Nephron progenitor cell (in vitro differentiated cells): ENCODE data around the gene MIXL1.
"Not testable (repeated sequence)": the region's sequence is repeated elsewhere in the genome, so short reads cannot be mapped to it uniquely, and the experiment has no call there.

Experiments used
- DNase-seq: peaks from one replicate; pipeline ENCODE4 v3.0.0; 2021
- H3K27ac Mint-ChIP-seq: 2 replicates; pipeline ENCODE4 v1.8.0; 2021; ENCODE audit warnings: mild to moderate bottlenecking, moderate library complexity, mixed read lengths
- H3K27me3 Mint-ChIP-seq: 2 replicates; pipeline ENCODE4 v1.8.0; 2021; ENCODE audit warnings: mild to moderate bottlenecking, low read depth, mixed read lengths; ENCODE audit not compliant: poor library complexity
- H3K36me3 Mint-ChIP-seq: 2 replicates; pipeline ENCODE4 v1.8.0; 2021; ENCODE audit warnings: low read depth, mixed read lengths
- H3K4me1 Mint-ChIP-seq: 2 replicates; pipeline ENCODE4 v1.8.0; 2021; ENCODE audit warnings: mixed read lengths
- H3K4me3 Mint-ChIP-seq: 2 replicates; pipeline ENCODE4 v1.8.0; 2021; ENCODE audit warnings: mild to moderate bottlenecking, moderate library complexity, mixed read lengths
- H3K9me3 Mint-ChIP-seq: 2 replicates; pipeline ENCODE4 v1.8.0; 2021; ENCODE audit warnings: mild to moderate bottlenecking, moderate library complexity, mixed read lengths
- TF ChIP-seq, protein P1 (sequence below): fragments of 200-600 bp; sonication (generic); IDR thresholded peaks from 2 replicates; pipeline ENCODE4 v1.5.0; 2021; ENCODE audit warnings: antibody characterized with exemption

MIXL1 gene

DNA sequence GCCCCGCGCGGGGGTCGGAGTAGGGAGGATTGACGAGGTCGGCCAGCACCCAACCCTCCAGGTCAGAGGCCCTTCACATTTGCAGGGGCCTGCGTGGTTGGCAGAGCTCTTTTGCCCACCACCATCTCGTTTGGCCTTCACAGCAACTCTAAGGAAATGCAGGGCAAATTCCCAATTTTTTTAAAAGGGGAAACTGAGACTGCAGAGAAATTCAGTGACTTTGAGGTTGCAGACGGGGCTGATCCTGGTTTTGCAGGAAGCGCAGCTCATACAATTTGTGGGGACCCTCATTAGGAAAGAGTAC lies 36.5 kb upstream of the MIXL1 start:
- Mint-ChIP-seq H3K4me1 (peaks cover 34% of the 10 kb centered on the region), H3K4me3 (peak overlapping the region; percentile 89), H3K27ac (peak overlapping the region; percentile 98), H3K27me3 (peaks cover 7% of the 10 kb centered on the region), H3K36me3 (peaks cover 14% of the 10 kb centered on the region), H3K9me3 (no peaks in the 10 kb centered on the region)
- TF ChIP-seq, protein P1, sequence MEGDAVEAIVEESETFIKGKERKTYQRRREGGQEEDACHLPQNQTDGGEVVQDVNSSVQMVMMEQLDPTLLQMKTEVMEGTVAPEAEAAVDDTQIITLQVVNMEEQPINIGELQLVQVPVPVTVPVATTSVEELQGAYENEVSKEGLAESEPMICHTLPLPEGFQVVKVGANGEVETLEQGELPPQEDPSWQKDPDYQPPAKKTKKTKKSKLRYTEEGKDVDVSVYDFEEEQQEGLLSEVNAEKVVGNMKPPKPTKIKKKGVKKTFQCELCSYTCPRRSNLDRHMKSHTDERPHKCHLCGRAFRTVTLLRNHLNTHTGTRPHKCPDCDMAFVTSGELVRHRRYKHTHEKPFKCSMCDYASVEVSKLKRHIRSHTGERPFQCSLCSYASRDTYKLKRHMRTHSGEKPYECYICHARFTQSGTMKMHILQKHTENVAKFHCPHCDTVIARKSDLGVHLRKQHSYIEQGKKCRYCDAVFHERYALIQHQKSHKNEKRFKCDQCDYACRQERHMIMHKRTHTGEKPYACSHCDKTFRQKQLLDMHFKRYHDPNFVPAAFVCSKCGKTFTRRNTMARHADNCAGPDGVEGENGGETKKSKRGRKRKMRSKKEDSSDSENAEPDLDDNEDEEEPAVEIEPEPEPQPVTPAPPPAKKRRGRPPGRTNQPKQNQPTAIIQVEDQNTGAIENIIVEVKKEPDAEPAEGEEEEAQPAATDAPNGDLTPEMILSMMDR: no peak
- DNase-seq: no peak

DNA sequence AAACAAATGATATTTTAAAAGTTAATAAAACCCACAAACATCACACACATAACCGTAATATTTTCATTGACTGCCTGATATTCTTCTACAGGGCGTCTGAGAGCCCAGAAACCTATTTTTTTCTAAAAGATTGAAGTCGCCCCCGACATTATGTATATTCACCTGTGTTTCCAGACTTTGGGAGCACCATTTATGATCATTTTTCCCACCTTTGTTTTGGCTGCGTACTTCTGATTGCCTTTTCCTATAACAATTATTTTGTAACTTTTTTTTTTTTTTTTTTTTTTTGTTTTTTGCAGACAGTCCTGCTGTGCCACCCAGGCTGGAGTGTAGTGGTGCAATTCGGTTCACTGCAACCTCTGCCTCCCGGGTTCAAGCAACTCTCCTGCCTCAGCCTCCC lies 36.1 kb upstream of the MIXL1 start:
- H3K4me1 Mint-ChIP-seq: peaks cover 30% of the 10 kb centered on the region
- H3K9me3 Mint-ChIP-seq: no peaks in the 10 kb centered on the region
- H3K27ac Mint-ChIP-seq: no peak overlapping the region

DNA sequence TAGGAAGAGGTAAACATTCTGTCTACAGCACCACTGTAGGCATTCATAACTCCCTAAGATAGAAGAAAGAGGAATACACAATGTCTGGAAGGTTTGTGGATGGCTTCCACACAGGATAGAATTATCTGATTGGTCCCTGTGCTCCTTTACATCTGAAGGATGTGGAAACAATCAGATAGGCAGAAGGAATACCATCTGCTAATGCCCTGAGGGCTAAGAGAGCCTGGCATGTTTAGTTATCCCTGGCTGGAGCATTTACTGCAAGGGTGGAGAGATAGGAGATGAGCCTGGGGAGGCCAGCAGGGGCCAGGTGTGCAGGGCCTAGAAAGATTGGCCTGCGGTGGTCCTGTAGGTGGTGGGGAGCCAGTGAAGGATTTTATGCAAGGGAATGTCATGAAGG lies 28.3 kb upstream of the MIXL1 start:
- no peaks in the 10 kb centered on the region for H3K36me3 Mint-ChIP-seq
- TF ChIP-seq, protein P1: no peak
- no peak for DNase-seq
- no peaks in the 10 kb centered on the region for H3K9me3 Mint-ChIP-seq
- H3K4me1 Mint-ChIP-seq: peaks cover 6% of the 10 kb centered on the region
- no peak overlapping the region for H3K4me3 Mint-ChIP-seq
- peaks cover 8% of the 10 kb centered on the region for H3K27me3 Mint-ChIP-seq
- H3K27ac Mint-ChIP-seq: no peak overlapping the region

More for the DNA sequence above, 36.1 kb upstream of the MIXL1 start:
- Mint-ChIP-seq H3K4me3 (peak overlapping the region; percentile 89), H3K27me3 (peaks cover 7% of the 10 kb centered on the region), H3K36me3 (peaks cover 10% of the 10 kb centered on the region)
- no peak for DNase-seq
- TF ChIP-seq, protein P1: no peak

DNA sequence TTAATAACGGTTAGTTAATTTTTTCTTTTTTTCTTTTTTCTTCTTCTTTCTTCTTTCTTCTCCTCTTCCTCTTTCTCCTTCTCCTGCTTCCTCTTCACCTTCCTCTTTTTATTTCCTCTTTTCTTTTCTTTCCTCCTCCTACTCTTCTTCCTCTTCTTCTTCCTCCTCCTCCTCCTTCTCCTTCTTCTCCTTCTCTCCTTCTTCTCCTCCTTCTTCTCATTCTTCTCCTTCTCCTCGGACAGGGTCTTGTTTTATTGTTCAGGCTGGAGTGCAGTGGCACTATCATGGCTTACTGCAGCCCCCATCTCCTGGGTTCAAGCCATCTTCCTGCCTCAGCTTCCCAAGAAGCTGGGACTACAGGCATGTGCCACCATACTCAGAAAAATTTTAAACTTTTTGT lies 23.5 kb upstream of the MIXL1 start:
- H3K4me3 Mint-ChIP-seq: no peak overlapping the region
- H3K27me3 Mint-ChIP-seq: peaks cover 9% of the 10 kb centered on the region
- DNase-seq: no peak
- H3K4me1 Mint-ChIP-seq: peaks cover 13% of the 10 kb centered on the region
- no peaks in the 10 kb centered on the region for H3K9me3 Mint-ChIP-seq
- no peak overlapping the region for H3K27ac Mint-ChIP-seq
- TF ChIP-seq, protein P1: no peak
- no peaks in the 10 kb centered on the region for H3K36me3 Mint-ChIP-seq

DNA sequence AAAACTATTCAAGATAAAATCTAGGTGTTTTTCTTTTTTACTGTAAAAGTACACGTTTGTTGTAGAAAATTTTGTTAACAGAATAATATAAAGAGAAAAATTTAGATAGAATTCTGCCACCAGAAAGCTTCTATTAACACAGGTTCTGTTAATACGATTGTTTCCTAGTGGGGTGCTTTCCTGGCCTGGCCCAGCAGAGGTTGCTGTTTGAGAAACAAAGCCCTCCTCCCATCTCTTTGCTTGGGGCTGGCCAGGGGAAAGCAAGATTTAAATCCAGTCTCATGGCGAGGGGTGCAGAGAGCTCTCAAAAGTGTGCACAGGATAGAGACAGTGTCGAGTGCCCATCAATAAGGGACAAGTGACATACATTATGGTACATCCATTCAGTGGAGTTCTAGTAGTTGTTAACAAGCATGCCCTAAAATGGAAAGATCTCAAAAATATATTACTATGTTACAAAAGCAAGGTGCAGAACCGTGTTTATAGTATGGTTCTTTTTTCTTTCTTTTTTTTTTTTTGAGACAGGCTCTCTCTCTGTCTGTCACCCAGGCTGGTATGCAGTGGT lies 22.4 kb upstream of the MIXL1 start:
- no peaks in the 10 kb centered on the region for H3K9me3 Mint-ChIP-seq
- H3K4me1 Mint-ChIP-seq: peaks cover 8% of the 10 kb centered on the region
- DNase-seq: no peak
- TF ChIP-seq, protein P1: peak; percentile 10
- no peaks in the 10 kb centered on the region for H3K36me3 Mint-ChIP-seq
- H3K27me3 Mint-ChIP-seq: peaks cover 7% of the 10 kb centered on the region
- no peak overlapping the region for H3K4me3 Mint-ChIP-seq
- no peak overlapping the region for H3K27ac Mint-ChIP-seq

DNA sequence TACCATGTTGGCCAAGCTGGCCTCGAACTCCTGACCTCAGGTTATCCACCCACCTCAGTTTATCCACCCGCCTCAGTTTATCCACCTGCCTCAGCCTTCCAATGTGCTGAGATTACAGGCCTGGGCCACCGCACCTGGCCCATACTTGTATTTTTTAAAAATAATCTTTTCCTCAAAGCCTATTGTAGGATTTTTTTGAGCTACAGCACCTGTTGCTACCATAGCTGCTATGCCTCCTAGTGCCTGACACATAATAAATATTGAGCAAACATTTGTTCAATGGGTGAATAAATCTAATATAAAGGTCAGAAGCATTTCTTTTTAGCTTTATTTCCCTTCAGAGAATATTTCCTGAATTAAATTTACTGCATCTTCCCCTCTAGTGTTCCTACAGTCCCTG lies 21.2 kb upstream of the MIXL1 start:
- TF ChIP-seq, protein P1: no peak
- H3K4me3 Mint-ChIP-seq: no peak overlapping the region
- H3K27ac Mint-ChIP-seq: no peak overlapping the region
- H3K27me3 Mint-ChIP-seq: peaks cover 7% of the 10 kb centered on the region
- DNase-seq: no peak
- H3K4me1 Mint-ChIP-seq: peaks cover 8% of the 10 kb centered on the region
- no peaks in the 10 kb centered on the region for H3K9me3 Mint-ChIP-seq
- no peaks in the 10 kb centered on the region for H3K36me3 Mint-ChIP-seq

DNA sequence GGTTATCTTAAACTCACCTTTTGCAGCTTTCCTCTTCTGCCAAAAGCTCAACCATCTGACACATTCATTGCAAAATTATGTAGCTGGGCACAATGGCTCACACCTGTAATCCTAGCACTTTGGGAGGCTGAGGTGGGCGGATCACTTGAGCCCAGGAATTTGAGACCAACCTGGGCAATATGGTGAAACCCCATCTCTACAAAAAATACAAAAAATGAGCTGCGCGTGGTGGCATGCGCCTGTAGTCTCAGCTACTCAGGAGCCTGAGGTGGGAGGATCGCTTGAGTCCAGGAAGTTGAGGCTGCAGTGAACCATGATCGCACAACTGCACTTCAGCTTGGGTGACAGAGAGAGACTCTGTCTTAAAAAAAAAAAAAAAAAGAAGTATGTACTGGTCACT lies 20.8 kb upstream of the MIXL1 start:
- H3K9me3 Mint-ChIP-seq, H3K4me3 Mint-ChIP-seq, DNase-seq, H3K27me3 Mint-ChIP-seq, H3K36me3 Mint-ChIP-seq, H3K4me1 Mint-ChIP-seq, H3K27ac Mint-ChIP-seq: not testable (repeated sequence)
